HG02678 (cell line): ENCODE data around the gene DUS2.
A peak's percentile ranks its signal among the peaks of the same experiment; 100 is the strongest.

Source experiments
- ATAC-seq: cut with Tn5 transposase; IDR thresholded peaks from one replicate; pipeline ENCODE4 v1.9.1; 2021; ENCODE audit warnings: mild to moderate bottlenecking, moderate library complexity; ENCODE audit not compliant: unreplicated experiment

The DUS2 gene

DNA sequence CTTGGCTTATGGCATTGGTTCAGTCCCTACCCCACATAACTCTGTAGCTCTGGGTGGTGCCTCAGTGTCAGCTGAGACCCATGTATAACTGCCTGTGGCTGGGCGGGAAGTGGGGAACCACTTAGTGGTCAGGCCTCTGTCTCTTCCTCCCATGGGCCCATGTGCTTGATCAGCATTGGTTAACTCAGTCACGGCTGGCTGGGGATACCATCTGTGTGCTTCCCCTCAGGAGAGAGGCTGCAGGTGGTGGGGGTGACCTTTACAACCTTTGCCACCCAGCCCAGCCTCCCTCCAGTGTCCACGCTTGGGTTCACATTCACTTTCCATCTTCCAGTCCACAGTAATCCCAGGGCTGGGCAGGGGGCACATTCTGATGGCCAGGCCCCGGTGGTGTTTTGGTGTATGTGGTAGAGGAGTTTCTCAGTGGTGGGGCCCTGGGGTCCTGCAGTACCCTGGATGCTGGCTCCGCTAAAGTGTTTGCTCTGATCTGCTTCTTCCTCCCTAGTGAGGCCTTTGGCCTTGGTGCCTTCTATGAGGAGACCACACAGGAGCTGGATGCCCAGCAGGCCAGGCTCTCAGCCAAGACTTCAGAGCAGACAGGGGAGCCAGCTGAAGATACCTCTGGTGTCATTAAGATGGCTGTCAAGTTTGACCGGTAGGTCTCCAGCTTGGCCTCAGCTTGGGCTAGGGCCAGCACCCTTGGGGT lies 51.9 kb downstream of the DUS2 start:
- ATAC-seq: peak; percentile 82

DNA sequence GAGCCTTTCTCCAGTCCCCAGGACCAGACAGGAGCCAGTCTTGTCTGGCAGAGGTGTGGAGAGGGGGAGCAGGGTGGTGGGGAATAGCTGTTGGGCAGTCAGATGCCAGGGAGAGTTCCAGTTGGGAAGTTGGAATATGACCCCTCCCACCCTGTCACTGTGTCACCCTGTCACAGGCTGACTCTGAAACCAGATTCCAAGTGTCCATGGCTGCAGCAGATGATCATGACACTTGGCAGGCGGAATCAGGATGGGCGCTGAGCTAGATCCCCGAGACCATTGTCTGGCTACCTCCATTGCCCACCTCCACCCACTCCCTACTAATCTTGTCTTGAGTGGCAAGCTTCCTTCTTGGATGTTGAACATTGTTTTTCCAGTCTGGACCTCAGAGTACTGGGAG lies 52.9 kb downstream of the DUS2 start:
- no peak for ATAC-seq

- no peak for ATAC-seq
Observed at GRCh38 chr16:68076560-68076959, 53.5 kb downstream of the DUS2 start.

GRCh38 chr16:68077866-68078700 lies 55.0 kb downstream of the DUS2 start:
- no peak for ATAC-seq

DNA sequence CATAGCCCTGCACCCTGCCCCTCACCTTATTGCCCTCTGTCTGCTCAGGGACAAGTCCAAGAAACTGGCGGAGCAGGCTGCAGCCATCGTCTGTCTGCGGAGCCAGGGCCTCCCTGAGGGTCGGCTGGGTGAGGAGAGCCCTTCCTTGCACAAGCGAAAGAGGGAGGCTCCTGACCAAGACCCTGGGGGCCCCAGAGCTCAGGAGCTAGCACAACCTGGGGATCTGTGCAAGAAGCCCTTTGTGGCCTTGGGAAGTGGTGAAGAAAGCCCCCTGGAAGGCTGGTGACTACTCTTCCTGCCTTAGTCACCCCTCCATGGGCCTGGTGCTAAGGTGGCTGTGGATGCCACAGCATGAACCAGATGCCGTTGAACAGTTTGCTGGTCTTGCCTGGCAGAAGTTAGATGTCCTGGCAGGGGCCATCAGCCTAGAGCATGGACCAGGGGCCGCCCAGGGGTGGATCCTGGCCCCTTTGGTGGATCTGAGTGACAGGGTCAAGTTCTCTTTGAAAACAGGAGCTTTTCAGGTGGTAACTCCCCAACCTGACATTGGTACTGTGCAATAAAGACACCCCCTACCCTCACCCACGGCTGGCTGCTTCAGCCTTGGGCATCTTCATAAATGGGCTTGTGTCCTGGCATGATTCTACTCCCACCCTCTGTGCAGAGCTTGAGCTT lies 55.8 kb downstream of the DUS2 start:
- no peak for ATAC-seq

- no peak for ATAC-seq
Observed at GRCh38 chr16:68079376-68079625, 56.2 kb downstream of the DUS2 start.

GRCh38 chr16:68079626-68080344 lies 56.7 kb downstream of the DUS2 start:
- no peak for ATAC-seq

GRCh38 chr16:68081861-68082628 lies 59.0 kb downstream of the DUS2 start:
- ATAC-seq: no peak

- ATAC-seq: no peak
Observed at GRCh38 chr16:68082629-68083238, 59.6 kb downstream of the DUS2 start.

- ATAC-seq: no peak
Observed at GRCh38 chr16:68083239-68083781, 60.2 kb downstream of the DUS2 start.

DNA sequence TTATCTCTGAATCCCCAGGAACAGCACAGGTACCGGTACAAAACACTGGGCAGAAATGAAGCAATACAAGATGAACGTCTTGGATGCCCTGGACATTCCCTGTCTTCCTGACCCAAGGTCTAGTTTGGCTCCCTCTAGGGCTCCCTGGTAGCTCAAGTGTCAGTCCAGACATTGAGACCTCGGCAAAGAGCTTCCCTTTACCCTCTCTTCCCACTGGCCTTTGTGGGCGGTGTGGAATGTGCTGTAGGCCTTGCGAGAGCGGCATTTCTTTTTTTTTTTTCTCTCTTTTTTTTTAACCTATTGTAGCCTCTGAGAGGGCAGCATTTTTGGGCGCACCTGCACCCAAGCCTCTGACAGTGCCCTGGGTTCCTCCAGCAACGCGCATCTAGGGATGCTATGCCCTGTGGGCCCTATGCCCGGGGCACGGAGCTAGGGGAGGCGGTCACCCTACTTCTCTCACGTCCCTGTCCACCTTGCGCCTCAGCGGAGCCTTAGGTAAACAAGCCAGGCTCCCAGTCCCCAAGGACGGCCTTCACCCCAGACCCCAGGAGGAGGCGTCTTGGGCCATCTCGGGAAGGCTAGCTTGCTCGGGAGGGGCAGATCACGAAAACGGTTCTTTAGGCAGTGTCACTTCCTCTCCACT lies 60.9 kb downstream of the DUS2 start:
- no peak for ATAC-seq

DNA sequence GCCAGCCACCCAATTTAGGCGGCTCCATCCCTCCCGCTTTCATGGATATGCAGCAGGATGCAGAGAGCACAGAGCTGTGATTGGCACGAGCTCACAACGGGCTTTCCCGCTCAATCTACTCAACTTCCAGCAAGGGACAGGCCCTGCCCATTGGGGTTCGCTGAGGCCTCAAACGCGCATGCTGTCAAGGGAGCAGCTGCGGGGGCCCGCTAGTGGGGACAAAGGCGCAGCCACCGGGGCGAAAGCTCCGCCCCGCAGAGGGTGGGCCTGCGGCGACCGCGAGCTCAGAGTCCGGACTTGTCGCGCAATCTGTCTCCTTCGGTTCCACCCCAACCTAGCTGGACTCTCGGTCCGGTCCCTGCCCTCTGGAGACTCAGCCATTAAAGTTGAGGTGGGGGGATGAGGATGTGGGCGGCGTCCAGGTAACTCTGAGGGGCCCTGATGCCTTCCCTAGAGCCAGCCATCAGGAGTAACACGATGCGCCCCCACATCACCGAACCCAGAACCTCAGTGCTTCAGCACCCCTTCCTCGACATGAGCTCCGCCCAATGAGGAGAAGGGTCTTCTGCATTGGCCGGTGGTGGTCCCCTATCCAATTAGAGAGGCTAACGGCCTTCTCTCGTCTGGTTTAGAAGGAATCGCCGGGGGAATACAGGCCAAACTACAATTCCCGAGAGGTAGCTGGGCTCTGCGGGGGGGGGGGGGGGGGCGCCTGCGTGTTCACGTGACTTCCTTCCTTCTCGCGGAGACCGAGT lies 61.6 kb downstream of the DUS2 start:
- peak; percentile 59 for ATAC-seq

DNA sequence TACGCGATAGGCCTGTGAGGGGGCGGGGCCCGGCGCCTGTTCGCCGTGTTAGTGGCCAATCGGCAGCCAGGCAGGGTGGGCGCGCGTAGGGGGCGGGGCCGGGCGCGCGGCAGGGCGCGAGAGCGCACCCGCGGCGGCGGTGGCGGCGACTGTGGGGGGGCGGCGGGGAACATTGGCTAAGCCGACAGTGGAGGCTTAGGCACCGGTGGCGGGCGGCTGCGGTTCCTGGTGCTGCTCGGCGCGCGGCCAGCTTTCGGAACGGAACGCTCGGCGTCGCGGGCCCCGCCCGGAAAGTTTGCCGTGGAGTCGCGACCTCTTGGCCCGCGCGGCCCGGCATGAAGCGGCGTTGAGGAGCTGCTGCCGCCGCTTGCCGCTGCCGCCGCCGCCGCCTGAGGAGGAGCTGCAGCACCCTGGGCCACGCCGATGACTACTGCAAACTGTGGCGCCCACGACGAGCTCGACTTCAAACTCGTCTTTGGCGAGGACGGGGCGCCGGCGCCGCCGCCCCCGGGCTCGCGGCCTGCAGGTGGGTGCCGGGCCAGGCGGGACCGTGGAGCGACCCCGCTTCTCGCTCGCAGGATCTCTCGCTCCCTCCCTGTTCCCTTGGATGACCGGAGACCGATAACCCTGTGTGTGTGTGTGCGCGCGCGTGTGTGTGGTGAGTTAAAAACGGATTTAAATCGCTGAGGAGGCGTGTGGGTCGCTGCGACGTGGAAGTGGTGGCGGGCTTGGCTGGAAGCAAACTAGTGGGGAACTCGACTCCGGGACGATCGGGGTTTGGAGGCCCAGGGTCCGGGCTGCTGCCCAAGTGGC lies 62.4 kb downstream of the DUS2 start, which contains the start of gene NFATC3:
Gene NFATC3, plus strand, starts transcription at position 112 of the 813 bp plus-strand sequence. Its CDS starts 312 bp downstream, at position 424.
- peak; percentile 62 for ATAC-seq

- no peak for ATAC-seq
Observed at GRCh38 chr16:68086336-68086841, 63.3 kb downstream of the DUS2 start.

- ATAC-seq: no peak
Observed at GRCh38 chr16:68086860-68087268, 63.8 kb downstream of the DUS2 start.

DNA sequence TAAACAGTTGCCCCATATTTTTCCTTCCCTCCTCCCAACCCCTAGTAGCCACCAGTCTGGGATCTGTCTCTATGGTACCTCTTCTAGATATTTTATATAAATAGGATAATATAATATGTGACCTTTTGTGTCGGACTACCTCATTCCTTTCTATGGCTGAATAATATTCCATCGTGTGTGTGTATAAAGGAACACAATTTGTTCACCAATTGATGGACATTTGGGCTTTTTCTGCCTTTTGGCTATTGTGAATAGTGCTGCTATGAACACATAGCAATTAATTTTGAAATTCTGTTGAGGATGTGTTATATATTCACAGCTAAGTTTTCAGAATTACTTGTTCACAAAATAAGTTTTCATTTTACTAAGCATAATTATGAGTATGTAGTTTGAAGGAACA lies 64.6 kb downstream of the DUS2 start:
- ATAC-seq: no peak

DNA sequence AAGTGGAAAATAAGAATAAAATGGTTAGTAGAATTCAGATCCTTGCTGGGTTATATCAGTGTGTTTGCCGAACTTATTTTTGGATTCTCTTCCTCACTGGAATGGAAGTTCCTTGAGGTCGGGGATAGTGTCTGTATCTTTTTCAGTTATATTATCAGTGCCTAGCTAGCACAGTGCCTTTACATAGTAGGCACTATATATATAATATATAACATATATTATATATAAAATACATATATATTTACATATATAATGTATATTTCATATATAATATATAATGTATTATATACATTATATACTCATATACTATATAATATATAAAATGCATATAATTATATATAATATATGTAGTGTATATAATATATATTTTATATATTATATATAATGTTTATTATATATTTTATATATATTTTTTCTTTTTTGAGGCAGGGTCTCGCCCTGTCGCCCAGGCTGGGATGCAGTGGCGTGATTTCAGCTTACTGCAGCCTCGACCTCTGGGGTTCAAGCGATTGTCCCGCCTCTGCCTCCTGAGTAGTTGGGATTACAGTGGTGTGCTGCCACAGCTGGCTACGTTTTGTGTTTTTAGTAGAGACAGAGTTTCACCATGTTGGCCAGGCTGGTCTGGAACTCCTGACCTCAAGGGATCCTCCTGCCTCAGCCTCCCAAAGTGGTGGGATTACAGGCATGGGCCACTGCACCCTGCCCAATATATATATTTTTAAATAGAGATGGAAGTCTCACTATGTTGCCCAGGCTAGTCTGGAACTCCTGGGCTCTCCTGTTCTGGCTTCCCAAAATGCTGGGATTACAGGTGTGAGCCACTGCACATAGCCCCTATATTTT lies 65.3 kb downstream of the DUS2 start:
- ATAC-seq: no peak
